CD4-positive, alpha-beta T cell treated with Interleukin-15 for 4 hours (primary cell): ENCODE measurements around the gene NPTXR.

Experiments used
- DNase-seq: peaks from one replicate; pipeline ENCODE4 v3.0.0-alpha.2; 2020; ENCODE audit warnings: low spot score

NPTXR gene

GRCh38 chr22:38852522-38852921, 8.7 kb upstream of the NPTXR start:
- no peak for DNase-seq

- DNase-seq, result no peak
These were observed 7.4 kb upstream of the NPTXR start for GRCh38 chr22:38850941-38851849.

- no peak for DNase-seq
These were observed 6.6 kb upstream of the NPTXR start for GRCh38 chr22:38850399-38850798.

GRCh38 chr22:38849811-38850210, 6.0 kb upstream of the NPTXR start:
- no peak for DNase-seq

- no peak for DNase-seq
These were observed 2.6 kb upstream of the NPTXR start for GRCh38 chr22:38846412-38846811.

- no peak for DNase-seq
These were observed 1.3 kb upstream of the NPTXR start for GRCh38 chr22:38845004-38845740.

- no peak for DNase-seq
These were observed 631 bp upstream of the NPTXR start for GRCh38 chr22:38844315-38845003.

GRCh38 chr22:38843201-38843656, 599 bp downstream of the NPTXR start:
- DNase-seq, result peak; percentile 49

- DNase-seq, result no peak
These were observed 1.2 kb downstream of the NPTXR start for GRCh38 chr22:38842512-38843200.

- DNase-seq, result no peak
These were observed 2.2 kb downstream of the NPTXR start for GRCh38 chr22:38841635-38842034.

- DNase-seq, result no peak
These were observed 2.6 kb downstream of the NPTXR start for GRCh38 chr22:38841211-38841610.

- DNase-seq, result no peak
These were observed 3.7 kb downstream of the NPTXR start for GRCh38 chr22:38840129-38840528.

- no peak for DNase-seq
These were observed 4.1 kb downstream of the NPTXR start for GRCh38 chr22:38839686-38840085.

- no peak for DNase-seq
These were observed 6.4 kb downstream of the NPTXR start for GRCh38 chr22:38837414-38837928.

- no peak for DNase-seq
These were observed 7.9 kb downstream of the NPTXR start for GRCh38 chr22:38835888-38836301.

GRCh38 chr22:38834991-38835390, 8.8 kb downstream of the NPTXR start:
- no peak for DNase-seq

- no peak for DNase-seq
These were observed 9.4 kb downstream of the NPTXR start for GRCh38 chr22:38834215-38834953.

GRCh38 chr22:38833061-38833460, 10.8 kb downstream of the NPTXR start:
- DNase-seq, result no peak

- DNase-seq, result no peak
These were observed 11.5 kb downstream of the NPTXR start for GRCh38 chr22:38832005-38832978.
